HG03064 (cell line): ENCODE results near the gene SRP68.

ENCODE experiments used
- ATAC-seq: cut with Tn5 transposase; IDR thresholded peaks from one replicate; pipeline ENCODE4 v1.9.1; 2021; ENCODE audit warnings: low read depth; ENCODE audit not compliant: unreplicated experiment

SRP68 gene

DNA sequence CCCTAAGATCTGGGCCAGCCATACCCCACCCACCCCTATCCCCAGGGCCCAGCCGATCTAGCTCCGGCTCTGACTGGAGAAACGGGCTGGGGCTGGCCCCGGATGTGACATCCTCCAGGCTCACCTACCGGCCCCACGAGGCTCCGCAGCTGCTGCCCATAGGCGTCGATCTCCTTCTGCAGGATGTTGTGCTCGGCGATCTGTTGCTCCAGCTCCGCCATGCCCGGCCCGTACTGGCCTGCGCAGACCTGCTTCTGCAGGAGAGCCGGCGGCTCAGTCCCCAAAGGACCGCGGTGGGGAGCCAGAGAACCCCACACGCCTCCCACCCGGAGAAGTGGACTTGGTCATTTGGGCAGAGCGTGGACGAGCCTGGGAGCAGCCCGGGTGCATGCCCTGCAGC lies 50.0 kb downstream of the SRP68 start:
- no peak for ATAC-seq

GRCh38 chr17:76019833-76020467 lies 52.4 kb downstream of the SRP68 start:
- no peak for ATAC-seq

DNA sequence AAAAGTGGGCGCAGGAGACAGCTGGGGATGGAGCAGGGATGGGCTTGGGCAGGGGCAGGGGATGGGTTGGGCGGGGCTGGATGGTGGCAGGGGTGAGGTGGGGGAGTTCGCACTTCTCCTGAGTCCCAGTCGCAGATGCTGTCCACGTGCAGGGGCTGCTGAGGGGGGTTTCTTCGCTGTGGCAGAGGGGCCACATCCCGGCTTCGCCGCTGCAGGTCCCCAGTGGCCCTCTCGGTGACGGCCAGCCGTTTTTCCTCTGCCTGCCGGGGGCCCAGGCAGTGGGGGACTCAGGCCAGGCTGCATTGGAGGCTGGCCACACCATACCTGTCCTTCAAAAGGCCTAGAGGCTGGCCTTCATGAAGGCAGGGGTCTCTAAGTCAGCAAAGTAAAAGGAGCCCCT lies 53.5 kb downstream of the SRP68 start:
- no peak for ATAC-seq

- no peak for ATAC-seq
These were observed 54.0 kb downstream of the SRP68 start for GRCh38 chr17:76018340-76018680.

DNA sequence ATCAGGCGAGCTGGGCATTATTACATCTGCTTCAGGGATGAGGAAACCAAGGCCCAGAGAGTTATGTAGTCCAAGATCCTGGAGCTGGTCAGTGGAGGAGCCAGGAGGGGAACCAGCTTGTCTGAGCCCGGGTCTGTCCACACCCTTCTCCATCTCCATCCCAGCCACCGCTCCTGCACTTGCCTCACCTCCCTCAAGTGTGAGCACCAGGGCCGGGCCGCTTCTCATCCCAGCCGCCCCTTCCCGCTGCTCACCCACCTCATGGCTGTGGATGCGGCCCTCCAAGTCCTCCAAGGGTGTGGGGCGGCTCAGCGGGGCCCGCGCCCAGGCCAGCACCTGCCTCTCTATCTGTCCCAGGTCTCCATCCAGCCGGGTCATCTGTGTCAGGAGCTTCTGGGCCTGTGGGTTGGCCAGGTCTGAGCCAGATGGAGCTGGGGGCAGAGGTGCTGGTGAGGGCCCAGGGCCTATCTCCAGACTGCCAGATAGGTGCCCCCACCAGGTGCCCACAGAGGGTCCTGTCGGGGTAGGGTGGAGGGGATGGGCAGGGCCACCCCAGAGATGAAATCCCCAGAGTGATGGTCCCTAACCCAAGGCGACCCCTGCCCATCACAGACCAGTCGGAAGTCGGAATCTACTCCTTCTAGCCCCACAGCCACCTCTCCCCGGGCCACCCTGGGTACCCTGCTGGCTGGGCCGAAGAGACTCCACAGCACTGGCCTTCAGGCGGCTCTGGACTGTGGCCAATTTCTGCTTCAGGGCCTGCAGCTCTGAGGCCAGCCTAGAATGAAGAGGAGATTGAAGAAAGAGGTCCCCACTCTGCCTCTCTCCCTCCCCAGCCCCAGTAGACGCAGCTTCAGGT lies 54.6 kb downstream of the SRP68 start:
- ATAC-seq, result no peak

DNA sequence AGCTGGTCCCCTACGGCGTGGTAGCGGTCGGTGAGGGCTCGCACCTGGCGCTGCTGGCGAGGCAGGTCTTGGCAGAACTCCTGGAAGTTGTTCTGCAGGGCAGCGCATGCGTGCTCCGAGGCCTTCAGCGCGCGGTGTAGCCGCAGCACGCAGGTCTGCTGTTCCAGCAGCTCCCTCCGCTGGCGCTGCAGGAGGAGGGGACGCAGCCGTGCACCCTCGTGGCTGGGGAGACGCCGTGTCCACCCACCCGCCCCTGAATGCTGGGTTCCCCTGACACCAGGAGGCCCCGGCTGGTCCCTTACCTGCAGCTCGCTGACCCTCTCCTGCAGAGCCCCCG lies 57.4 kb downstream of the SRP68 start:
- ATAC-seq, result no peak

GRCh38 chr17:76014100-76014924 lies 58.0 kb downstream of the SRP68 start:
- no peak for ATAC-seq

DNA sequence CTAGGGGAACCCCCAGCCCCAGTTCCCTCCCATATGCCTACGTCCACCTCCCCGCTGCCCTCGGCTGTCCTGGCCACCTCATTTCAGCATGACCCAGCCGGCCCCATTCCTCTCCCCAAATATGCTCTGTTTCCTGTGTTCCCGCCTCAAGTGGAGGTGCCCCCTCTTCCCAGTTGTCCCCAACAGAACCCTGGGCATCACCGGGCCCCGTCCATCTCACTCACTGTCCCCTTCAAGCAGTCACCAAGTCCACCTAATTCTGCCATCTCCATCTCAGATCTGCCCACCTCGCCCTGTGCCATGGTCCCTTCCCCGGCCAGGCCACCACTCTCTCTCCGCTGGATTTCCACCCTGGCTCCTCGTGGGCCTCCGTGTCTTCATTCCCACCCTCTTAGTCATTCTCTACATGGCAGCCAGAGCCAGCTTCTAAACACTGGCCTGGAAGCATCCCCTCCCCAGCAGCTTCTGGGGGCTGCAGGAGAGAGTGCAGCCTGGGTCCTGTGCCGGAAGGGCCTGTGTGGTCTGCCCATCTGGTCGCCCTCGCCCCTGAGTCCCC lies 58.9 kb downstream of the SRP68 start:
- no peak for ATAC-seq

GRCh38 chr17:76011951-76012350 lies 60.4 kb downstream of the SRP68 start:
- ATAC-seq, result no peak

DNA sequence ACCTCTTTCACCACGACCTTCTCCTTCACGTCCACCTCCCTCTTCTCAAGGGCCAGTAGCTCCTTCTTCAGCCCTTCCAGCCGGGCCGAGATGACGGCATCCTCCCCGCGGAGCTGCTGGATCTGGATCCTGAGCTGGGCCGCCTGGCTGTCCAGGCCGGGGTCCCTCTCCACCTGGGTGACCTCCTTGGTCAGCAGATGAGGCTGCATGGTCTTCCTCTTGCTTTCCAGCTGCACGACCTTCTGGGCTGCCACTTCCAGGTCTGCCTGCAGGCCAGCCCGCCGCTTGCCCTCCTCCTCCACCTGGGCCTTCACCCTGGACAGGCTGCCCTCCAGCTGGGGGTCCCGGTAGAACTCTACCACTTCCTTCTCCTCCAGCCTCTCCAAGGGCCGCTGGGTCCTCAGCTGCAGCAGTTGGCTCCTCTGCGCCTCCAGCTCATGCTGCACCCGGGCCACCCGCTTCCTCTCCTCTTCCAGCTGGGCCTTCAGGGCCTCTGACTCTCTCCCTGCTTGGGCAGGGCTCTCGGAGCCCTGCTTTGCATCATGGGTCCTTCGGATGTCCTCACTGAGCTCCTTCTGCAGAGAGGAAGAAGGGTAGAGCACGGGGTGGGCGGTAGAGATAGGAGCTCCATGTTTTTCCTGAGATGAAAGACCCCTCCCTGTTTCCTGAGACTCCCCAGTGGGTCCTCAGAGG lies 62.2 kb downstream of the SRP68 start:
- no peak for ATAC-seq

GRCh38 chr17:76009447-76009846 lies 62.9 kb downstream of the SRP68 start:
- ATAC-seq, result no peak

GRCh38 chr17:76008630-76009425 lies 63.5 kb downstream of the SRP68 start:
- ATAC-seq, result no peak

DNA sequence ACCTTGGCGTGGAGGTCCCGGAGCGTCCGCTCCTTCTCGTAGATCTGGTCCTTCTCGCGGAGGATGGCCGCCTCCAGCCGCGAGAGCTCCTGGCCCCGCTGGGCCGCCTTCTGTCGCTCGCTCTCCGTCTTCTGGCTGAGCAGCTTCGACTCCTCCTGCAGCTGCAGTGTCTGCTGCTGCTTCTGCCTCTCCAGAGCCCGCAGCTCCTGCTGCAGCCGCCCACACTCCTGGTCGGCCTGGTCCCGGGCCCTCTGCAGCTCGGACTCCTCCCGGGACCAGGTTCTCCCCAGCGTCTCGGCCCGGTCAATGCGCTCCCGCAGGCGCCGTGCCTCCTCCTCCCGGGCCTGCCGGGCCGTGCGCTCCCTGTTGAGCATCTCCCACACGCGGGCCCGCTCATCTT lies 64.1 kb downstream of the SRP68 start:
- ATAC-seq, result no peak

- no peak for ATAC-seq
These were observed 64.5 kb downstream of the SRP68 start for GRCh38 chr17:76007850-76008165.

GRCh38 chr17:76007131-76007849 lies 65.0 kb downstream of the SRP68 start:
- ATAC-seq, result no peak

DNA sequence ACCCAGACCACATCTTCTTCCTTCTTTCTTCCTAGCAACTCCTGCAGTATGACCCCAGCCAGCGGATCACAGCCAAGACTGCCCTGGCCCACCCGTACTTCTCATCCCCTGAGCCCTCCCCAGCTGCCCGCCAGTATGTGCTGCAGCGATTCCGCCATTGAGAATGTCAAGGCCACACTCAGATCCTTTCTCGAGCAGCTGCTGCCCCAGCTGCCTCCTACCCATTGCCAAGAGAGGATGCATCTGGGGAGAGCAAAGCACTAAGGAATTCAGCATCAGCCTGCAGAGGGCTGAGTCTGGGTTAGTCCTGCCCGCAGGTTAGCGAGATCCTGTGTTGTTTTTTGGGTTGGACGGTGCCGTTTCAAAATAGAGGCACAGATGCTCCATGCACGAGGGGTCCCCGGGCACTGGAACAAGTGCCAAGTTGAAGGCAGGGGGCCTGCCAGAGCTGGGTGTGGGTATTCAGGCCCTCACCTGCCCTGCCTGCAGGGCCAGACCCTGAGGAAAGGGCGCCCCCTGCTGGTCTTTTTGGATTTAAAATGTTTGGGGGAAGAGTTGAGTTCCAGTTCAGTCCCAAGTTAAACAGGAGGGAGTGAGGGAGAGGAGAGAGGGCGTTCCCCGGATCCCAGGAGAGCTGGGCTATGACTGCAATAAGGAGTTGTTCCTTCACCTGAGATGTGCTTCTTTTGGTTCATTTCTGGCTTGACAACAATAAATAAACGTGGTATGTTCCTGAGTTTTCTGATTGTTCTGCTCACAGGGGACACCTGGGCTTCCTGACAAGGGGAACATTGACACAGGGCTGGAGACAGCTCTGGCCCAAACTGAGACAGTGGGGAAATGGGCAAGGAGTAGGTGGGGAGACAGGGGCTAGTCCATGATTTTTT lies 66.8 kb downstream of the SRP68 start:
- no peak for ATAC-seq

GRCh38 chr17:76004750-76005262 lies 67.5 kb downstream of the SRP68 start:
- ATAC-seq, result no peak

- no peak for ATAC-seq
These were observed 68.4 kb downstream of the SRP68 start for GRCh38 chr17:76003915-76004314.
